ENCODE results near the gene PLCB3.

Gene PLCB3

GRCh38 chr11:64253043-64253442 is 1.7 kb downstream of the PLCB3 start:
- FAIRE-seq: no peak

GRCh38 chr11:64253481-64253880 is 2.2 kb downstream of the PLCB3 start:
- DNase-seq (ENCODE audit: insufficient read length, low spot score) (no peak), FAIRE-seq (no peak)
- no peak for TF ChIP-seq PAX5 (IDR thresholded peaks at IDR 0.05; ENCODE audit: insufficient read depth, low read length, severe bottlenecking)
- no peak for TF ChIP-seq POLR2A (IDR thresholded peaks at IDR 0.05; ENCODE audit: low read depth, low read length)
- no peak for TF ChIP-seq POLR2AphosphoS5 (IDR thresholded peaks at IDR 0.05; ENCODE audit: low read depth, low read length)
- TF ChIP-seq SPI1 (IDR thresholded peaks at IDR 0.05; ENCODE audit: low read depth, low read length): no peak

More at GRCh38 chr11:64253043-64253442, 1.7 kb downstream of the PLCB3 start:
- no peak for TF ChIP-seq TAF1 (IDR thresholded peaks at IDR 0.05; ENCODE audit: low read depth, low read length)
- TF ChIP-seq POLR2A (IDR thresholded peaks at IDR 0.05; ENCODE audit: low read depth, low read length): no peak
- no peak for TF ChIP-seq POU2F2 (IDR thresholded peaks at IDR 0.05; ENCODE audit: low read depth, low read length)
- TF ChIP-seq SPI1 (IDR thresholded peaks at IDR 0.05; ENCODE audit: low read depth, low read length): no peak
- TF ChIP-seq PAX5 (IDR thresholded peaks at IDR 0.05; ENCODE audit: insufficient read depth, low read length, severe bottlenecking): no peak
- no peak for TF ChIP-seq POLR2AphosphoS5 (IDR thresholded peaks at IDR 0.05; ENCODE audit: low read depth, low read length)
- no peak for DNase-seq (ENCODE audit: insufficient read length, low spot score)

- no peak for TF ChIP-seq TAF1 (IDR thresholded peaks at IDR 0.05; ENCODE audit: low read depth, low read length)
- no peak for TF ChIP-seq POU2F2 (IDR thresholded peaks at IDR 0.05; ENCODE audit: low read depth, low read length)
- no peak for DNase-seq (ENCODE audit: insufficient read length, low spot score)
- FAIRE-seq: no peak
Observed at GRCh38 chr11:64254326-64254725, 3.0 kb downstream of the PLCB3 start.

GRCh38 chr11:64255135-64256128 is 4.1 kb downstream of the PLCB3 start:
- TF ChIP-seq TAF1 (IDR thresholded peaks at IDR 0.05; ENCODE audit: low read depth, low read length) (no peak), POU2F2 (IDR thresholded peaks at IDR 0.05; ENCODE audit: low read depth, low read length) (no peak)
- DNase-seq (ENCODE audit: insufficient read length, low spot score) (no peak), FAIRE-seq (no peak)

GRCh38 chr11:64256300-64256699 is 5.0 kb downstream of the PLCB3 start:
- FAIRE-seq (no peak), DNase-seq (ENCODE audit: insufficient read length, low spot score) (no peak)
- TF ChIP-seq SPI1 (IDR thresholded peaks at IDR 0.05; ENCODE audit: low read depth, low read length) (no peak), PAX5 (IDR thresholded peaks at IDR 0.05; ENCODE audit: insufficient read depth, low read length, severe bottlenecking) (no peak), POLR2AphosphoS5 (IDR thresholded peaks at IDR 0.05; ENCODE audit: low read depth, low read length) (no peak), TAF1 (IDR thresholded peaks at IDR 0.05; ENCODE audit: low read depth, low read length) (no peak), POLR2A (IDR thresholded peaks at IDR 0.05; ENCODE audit: low read depth, low read length) (no peak), POU2F2 (IDR thresholded peaks at IDR 0.05; ENCODE audit: low read depth, low read length) (no peak)

DNA sequence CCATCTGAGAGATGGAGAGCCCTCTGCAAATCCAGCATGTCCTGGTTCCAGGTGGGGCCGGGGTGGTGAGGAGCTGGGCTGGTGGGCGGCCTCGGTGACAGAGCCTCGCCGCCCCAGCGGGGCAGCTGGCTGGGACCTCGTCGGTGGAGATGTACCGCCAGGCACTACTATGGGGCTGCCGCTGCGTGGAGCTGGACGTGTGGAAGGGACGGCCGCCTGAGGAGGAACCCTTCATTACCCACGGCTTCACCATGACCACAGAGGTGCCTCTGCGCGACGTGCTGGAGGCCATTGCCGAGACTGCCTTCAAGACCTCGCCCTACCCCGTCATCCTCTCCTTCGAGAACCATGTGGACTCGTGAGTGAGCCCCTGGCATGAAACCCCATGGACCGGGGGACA is 7.0 kb downstream of the PLCB3 start:
- no peak for TF ChIP-seq POLR2A (IDR thresholded peaks at IDR 0.05; ENCODE audit: low read depth, low read length)
- no peak for TF ChIP-seq PAX5 (IDR thresholded peaks at IDR 0.05; ENCODE audit: insufficient read depth, low read length, severe bottlenecking)
- no peak for TF ChIP-seq POU2F2 (IDR thresholded peaks at IDR 0.05; ENCODE audit: low read depth, low read length)
- TF ChIP-seq POLR2AphosphoS5 (IDR thresholded peaks at IDR 0.05; ENCODE audit: low read depth, low read length): no peak
- TF ChIP-seq TAF1 (IDR thresholded peaks at IDR 0.05; ENCODE audit: low read depth, low read length): no peak
- no peak for TF ChIP-seq SPI1 (IDR thresholded peaks at IDR 0.05; ENCODE audit: low read depth, low read length)
- DNase-seq (ENCODE audit: insufficient read length, low spot score) (no peak), FAIRE-seq (no peak)

- DNase-seq (ENCODE audit: insufficient read length, low spot score): no peak
- FAIRE-seq: no peak
- TF ChIP-seq SPI1 (IDR thresholded peaks at IDR 0.05; ENCODE audit: low read depth, low read length): no peak
Observed at GRCh38 chr11:64258946-64259532, 7.7 kb downstream of the PLCB3 start.

- FAIRE-seq (no peak), DNase-seq (ENCODE audit: insufficient read length, low spot score) (no peak)
- TF ChIP-seq POLR2AphosphoS5 (IDR thresholded peaks at IDR 0.05; ENCODE audit: low read depth, low read length) (no peak), POLR2A (IDR thresholded peaks at IDR 0.05; ENCODE audit: low read depth, low read length) (no peak), TAF1 (IDR thresholded peaks at IDR 0.05; ENCODE audit: low read depth, low read length) (no peak), PAX5 (IDR thresholded peaks at IDR 0.05; ENCODE audit: insufficient read depth, low read length, severe bottlenecking) (no peak), SPI1 (IDR thresholded peaks at IDR 0.05; ENCODE audit: low read depth, low read length) (no peak), POU2F2 (IDR thresholded peaks at IDR 0.05; ENCODE audit: low read depth, low read length) (no peak)
Observed at GRCh38 chr11:64259533-64260067, 8.3 kb downstream of the PLCB3 start.

- DNase-seq (ENCODE audit: insufficient read length, low spot score) (no peak), FAIRE-seq (no peak)
- TF ChIP-seq POLR2AphosphoS5 (IDR thresholded peaks at IDR 0.05; ENCODE audit: low read depth, low read length): no peak
- no peak for TF ChIP-seq POU2F2 (IDR thresholded peaks at IDR 0.05; ENCODE audit: low read depth, low read length)
- TF ChIP-seq POLR2A (IDR thresholded peaks at IDR 0.05; ENCODE audit: low read depth, low read length): no peak
- no peak for TF ChIP-seq PAX5 (IDR thresholded peaks at IDR 0.05; ENCODE audit: insufficient read depth, low read length, severe bottlenecking)
- no peak for TF ChIP-seq TAF1 (IDR thresholded peaks at IDR 0.05; ENCODE audit: low read depth, low read length)
- TF ChIP-seq SPI1 (IDR thresholded peaks at IDR 0.05; ENCODE audit: low read depth, low read length): no peak
Observed at GRCh38 chr11:64260147-64260708, 8.9 kb downstream of the PLCB3 start.
